ENCODE data around the gene SLC34A1. TPM values are rescaled to one million over a fixed set of nuclear protein-coding genes. Genes with fewer than 3 reads are reported as not detected.

The SLC34A1 gene
- total RNA-seq, 1 donor from 2014 or later: not detected

DNA sequence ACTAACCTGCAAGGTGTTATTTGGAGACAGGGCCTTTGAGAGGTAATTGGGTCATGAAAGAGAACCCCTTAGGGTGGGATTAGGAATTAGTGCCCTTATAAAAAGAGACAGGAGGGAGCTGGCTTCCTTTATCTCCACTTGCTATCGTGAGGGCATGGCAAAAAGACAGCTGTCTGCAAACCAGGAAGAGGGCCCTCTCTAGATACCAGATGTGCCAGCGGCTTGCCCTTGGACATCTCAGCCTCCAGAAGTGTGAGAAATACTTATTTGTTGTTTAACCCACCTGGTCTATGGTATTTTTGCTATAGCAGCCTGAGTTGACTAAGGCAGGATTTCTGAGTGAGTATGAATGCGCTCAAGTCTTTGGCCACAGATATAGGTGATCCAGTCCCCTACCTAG, 27.5 kb upstream of the SLC34A1 start:
- H3K27ac Mint-ChIP-seq: no peak overlapping the region
- H3K4me3 Mint-ChIP-seq (ENCODE audit: low read depth): no peak overlapping the region
- peaks cover 35% of the 10 kb centered on the region for H3K27me3 Mint-ChIP-seq

GRCh38 chr5:177357146-177357458, 27.1 kb upstream of the SLC34A1 start:
- TF ChIP-seq, protein P1, sequence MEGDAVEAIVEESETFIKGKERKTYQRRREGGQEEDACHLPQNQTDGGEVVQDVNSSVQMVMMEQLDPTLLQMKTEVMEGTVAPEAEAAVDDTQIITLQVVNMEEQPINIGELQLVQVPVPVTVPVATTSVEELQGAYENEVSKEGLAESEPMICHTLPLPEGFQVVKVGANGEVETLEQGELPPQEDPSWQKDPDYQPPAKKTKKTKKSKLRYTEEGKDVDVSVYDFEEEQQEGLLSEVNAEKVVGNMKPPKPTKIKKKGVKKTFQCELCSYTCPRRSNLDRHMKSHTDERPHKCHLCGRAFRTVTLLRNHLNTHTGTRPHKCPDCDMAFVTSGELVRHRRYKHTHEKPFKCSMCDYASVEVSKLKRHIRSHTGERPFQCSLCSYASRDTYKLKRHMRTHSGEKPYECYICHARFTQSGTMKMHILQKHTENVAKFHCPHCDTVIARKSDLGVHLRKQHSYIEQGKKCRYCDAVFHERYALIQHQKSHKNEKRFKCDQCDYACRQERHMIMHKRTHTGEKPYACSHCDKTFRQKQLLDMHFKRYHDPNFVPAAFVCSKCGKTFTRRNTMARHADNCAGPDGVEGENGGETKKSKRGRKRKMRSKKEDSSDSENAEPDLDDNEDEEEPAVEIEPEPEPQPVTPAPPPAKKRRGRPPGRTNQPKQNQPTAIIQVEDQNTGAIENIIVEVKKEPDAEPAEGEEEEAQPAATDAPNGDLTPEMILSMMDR (IDR thresholded peaks at IDR 0.05; ENCODE audit: unreplicated experiment): no peak
- DNase-seq (ENCODE audit: low spot score, unreplicated experiment): no peak
- no peak overlapping the region for H3K4me3 Mint-ChIP-seq (ENCODE audit: low read depth)
- H3K27me3 Mint-ChIP-seq: peaks cover 36% of the 10 kb centered on the region
- H3K27ac Mint-ChIP-seq: no peak overlapping the region
- peaks cover 1% of the 10 kb centered on the region for H3K4me1 Mint-ChIP-seq (ENCODE audit: low read depth)
- H3K9me3 Mint-ChIP-seq (ENCODE audit: low read depth): no peaks in the 10 kb centered on the region
- no peaks in the 10 kb centered on the region for H3K36me3 Mint-ChIP-seq (ENCODE audit: insufficient read depth)

More for the DNA sequence above, 27.5 kb upstream of the SLC34A1 start:
- TF ChIP-seq, protein P1 (IDR thresholded peaks at IDR 0.05; ENCODE audit: unreplicated experiment): no peak
- DNase-seq (ENCODE audit: low spot score, unreplicated experiment): no peak
- Mint-ChIP-seq H3K9me3 (ENCODE audit: low read depth) (no peaks in the 10 kb centered on the region), H3K36me3 (ENCODE audit: insufficient read depth) (no peaks in the 10 kb centered on the region), H3K4me1 (ENCODE audit: low read depth) (peaks cover 1% of the 10 kb centered on the region)

GRCh38 chr5:177357459-177358351, 26.5 kb upstream of the SLC34A1 start, which contains the start of gene RGS14:
Gene RGS14 (plus strand): TSS chr5:177357924. CDS start chr5:177358025, 101 bp downstream.
- Mint-ChIP-seq H3K9me3 (ENCODE audit: low read depth) (no peaks in the 10 kb centered on the region), H3K27me3 (peaks cover 36% of the 10 kb centered on the region), H3K36me3 (ENCODE audit: insufficient read depth) (no peaks in the 10 kb centered on the region), H3K27ac (no peak within 1 kb of the TSS), H3K4me1 (ENCODE audit: low read depth) (peaks cover 4% of the 10 kb centered on the region), H3K4me3 (ENCODE audit: low read depth) (no peak within 1 kb of the TSS)
- TF ChIP-seq, protein P1 (IDR thresholded peaks at IDR 0.05; ENCODE audit: unreplicated experiment): no peak
- DNase-seq (ENCODE audit: low spot score, unreplicated experiment): no peak

- Mint-ChIP-seq H3K27ac (no peak overlapping the region), H3K4me3 (ENCODE audit: low read depth) (no peak overlapping the region), H3K27me3 (peaks cover 36% of the 10 kb centered on the region), H3K4me1 (ENCODE audit: low read depth) (peaks cover 6% of the 10 kb centered on the region), H3K36me3 (ENCODE audit: insufficient read depth) (no peaks in the 10 kb centered on the region), H3K9me3 (ENCODE audit: low read depth) (no peaks in the 10 kb centered on the region)
- TF ChIP-seq, protein P1 (IDR thresholded peaks at IDR 0.05; ENCODE audit: unreplicated experiment): no peak
- no peak for DNase-seq (ENCODE audit: low spot score, unreplicated experiment)
Measured at GRCh38 chr5:177358370-177358819, 25.8 kb upstream of the SLC34A1 start.

DNA sequence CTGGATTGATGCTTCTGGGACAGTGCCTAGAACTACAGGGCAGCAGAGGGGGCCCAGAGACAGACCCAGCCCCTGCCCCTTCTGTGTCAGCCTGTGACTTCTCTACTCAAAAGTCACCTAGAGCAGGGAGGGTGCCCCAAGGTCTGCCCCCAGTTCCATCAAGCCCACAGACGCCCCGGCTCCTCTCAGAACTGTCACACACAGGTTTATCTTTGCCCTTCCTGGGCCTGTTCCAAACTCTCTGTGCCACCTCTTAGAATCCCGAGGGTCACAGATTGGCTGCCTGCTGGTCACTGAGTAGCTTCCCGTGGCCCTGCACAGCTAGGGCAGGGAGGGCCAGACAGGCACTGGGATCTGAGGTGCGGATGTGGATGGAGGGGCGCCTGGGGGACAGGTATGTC, 24.8 kb upstream of the SLC34A1 start:
- Mint-ChIP-seq H3K27ac (no peak overlapping the region), H3K36me3 (ENCODE audit: insufficient read depth) (no peaks in the 10 kb centered on the region), H3K9me3 (ENCODE audit: low read depth) (no peaks in the 10 kb centered on the region), H3K27me3 (peaks cover 32% of the 10 kb centered on the region), H3K4me3 (ENCODE audit: low read depth) (no peak overlapping the region), H3K4me1 (ENCODE audit: low read depth) (peaks cover 6% of the 10 kb centered on the region)
- no peak for DNase-seq (ENCODE audit: low spot score, unreplicated experiment)
- TF ChIP-seq, protein P1 (IDR thresholded peaks at IDR 0.05; ENCODE audit: unreplicated experiment): no peak
